Measurements from ENCODE around the gene ZNHIT1. TPM values are rescaled to one million over a fixed set of nuclear protein-coding genes. Genes with fewer than 3 reads are reported as not detected.
A peak's percentile ranks its signal among the peaks of the same experiment; 100 is the strongest.

ZNHIT1 gene
- total and polyA plus RNA-seq, 2 donors from 2014 or later: 74.9 to 208 TPM

- intact Hi-C loops (cut with DNase I): no loop called here
These were observed 21.9 kb downstream of the ZNHIT1 start for GRCh38 chr7:101239951-101240220.

GRCh38 chr7:101240226-101241014, 22.5 kb downstream of the ZNHIT1 start:
- no peak overlapping the region for H3K27ac ChIP-seq (ENCODE audit: low read depth in 2 of 2, low read length in 2 of 2)
- no peak for FAIRE-seq

More at GRCh38 chr7:101239951-101240220, 21.9 kb downstream of the ZNHIT1 start:
- H3K27me3 ChIP-seq (ENCODE audit: control insufficient read depth, insufficient read depth, low read length): no peaks in the 10 kb centered on the region
- H3K4me1 ChIP-seq (ENCODE audit: control insufficient read depth in 2 of 3, insufficient read depth in 2 of 3, low read depth in 1 of 3, low read length in 3 of 3): peaks cover 0 to 26% (median 6%) of the 10 kb centered on the region in 3 donors
- H3K27ac ChIP-seq (ENCODE audit: low read depth in 2 of 2, low read length in 2 of 2): peak overlapping the region; percentile 43
- no peak for DNase-seq
- FAIRE-seq: no peak
- H3K36me3 ChIP-seq (ENCODE audit: control insufficient read depth in 2 of 3, insufficient read depth in 3 of 3, low read length in 3 of 3): peaks cover 0 to 11% (median 0%) of the 10 kb centered on the region in 3 donors
- no peak overlapping the region for H3K9ac ChIP-seq (ENCODE audit: low read length in 3 of 3)
- H3K9me3 ChIP-seq (ENCODE audit: control insufficient read depth in 2 of 3, insufficient read depth in 1 of 3, low read length in 3 of 3): no peaks in the 10 kb centered on the region
- TF ChIP-seq CTCF (IDR thresholded peaks at IDR 0.05; ENCODE audit: borderline replicate concordance, extremely low read depth, insufficient read depth): no peak
- no peak overlapping the region for H3K4me3 ChIP-seq (ENCODE audit: low read length in 3 of 3)

GRCh38 chr7:101241015-101241363, 23.0 kb downstream of the ZNHIT1 start:
- intact Hi-C loops (cut with DNase I): no loop called here
- Histone ChIP-seq H3K27me3 (ENCODE audit: control insufficient read depth, insufficient read depth, low read length) (no peaks in the 10 kb centered on the region), H3K9me3 (ENCODE audit: control insufficient read depth in 2 of 3, insufficient read depth in 1 of 3, low read length in 3 of 3) (no peaks in the 10 kb centered on the region), H3K4me3 (ENCODE audit: low read length in 3 of 3) (no peak overlapping the region), H3K4me1 (ENCODE audit: control insufficient read depth in 2 of 3, insufficient read depth in 2 of 3, low read depth in 1 of 3, low read length in 3 of 3) (peaks cover 0 to 26% (median 11%) of the 10 kb centered on the region in 3 donors), H3K27ac (ENCODE audit: low read depth in 2 of 2, low read length in 2 of 2) (no peak overlapping the region), H3K9ac (ENCODE audit: low read length in 3 of 3) (no peak overlapping the region), H3K36me3 (ENCODE audit: control insufficient read depth in 2 of 3, insufficient read depth in 3 of 3, low read length in 3 of 3) (peaks cover 0 to 11% (median 0%) of the 10 kb centered on the region in 3 donors)
- no peak for DNase-seq
- no peak for FAIRE-seq
- no peak for TF ChIP-seq CTCF (IDR thresholded peaks at IDR 0.05; ENCODE audit: borderline replicate concordance, extremely low read depth, insufficient read depth)

More at GRCh38 chr7:101240226-101241014, 22.5 kb downstream of the ZNHIT1 start:
- H3K27me3 ChIP-seq (ENCODE audit: control insufficient read depth, insufficient read depth, low read length): no peaks in the 10 kb centered on the region
- H3K9me3 ChIP-seq (ENCODE audit: control insufficient read depth in 2 of 3, insufficient read depth in 1 of 3, low read length in 3 of 3): no peaks in the 10 kb centered on the region
- TF ChIP-seq CTCF (IDR thresholded peaks at IDR 0.05; ENCODE audit: borderline replicate concordance, extremely low read depth, insufficient read depth): no peak
- DNase-seq: peak in 1 of 5 donors; percentile 35
- no peak overlapping the region for H3K9ac ChIP-seq (ENCODE audit: low read length in 3 of 3)
- H3K4me3 ChIP-seq (ENCODE audit: low read length in 3 of 3): no peak overlapping the region
- H3K36me3 ChIP-seq (ENCODE audit: control insufficient read depth in 2 of 3, insufficient read depth in 3 of 3, low read length in 3 of 3): peaks cover 0 to 11% (median 0%) of the 10 kb centered on the region in 3 donors
- intact Hi-C loops (cut with DNase I): no loop called here
- H3K4me1 ChIP-seq (ENCODE audit: control insufficient read depth in 2 of 3, insufficient read depth in 2 of 3, low read depth in 1 of 3, low read length in 3 of 3): peaks cover 0 to 26% (median 6%) of the 10 kb centered on the region in 3 donors

Data from kidney (tissue), 14 donors.